GM21526 (cell line): Measurements from ENCODE around the gene ZFAND3.

Experiments
- ATAC-seq: cut with Tn5 transposase; IDR thresholded peaks from one replicate; pipeline ENCODE4 v1.9.1; 2021; ENCODE audit warnings: moderate library complexity; ENCODE audit not compliant: unreplicated experiment, low FRiP score

Gene ZFAND3

GRCh38 chr6:38174315-38174714, 354.8 kb downstream of the ZFAND3 start:
- ATAC-seq = no peak

- no peak for ATAC-seq
Observed at GRCh38 chr6:38174806-38175495, 355.4 kb downstream of the ZFAND3 start.

GRCh38 chr6:38175786-38176185, 356.3 kb downstream of the ZFAND3 start:
- no peak for ATAC-seq

GRCh38 chr6:38176797-38177751, 357.5 kb downstream of the ZFAND3 start:
- no peak for ATAC-seq

GRCh38 chr6:38177882-38178583, 358.5 kb downstream of the ZFAND3 start:
- ATAC-seq = no peak

DNA sequence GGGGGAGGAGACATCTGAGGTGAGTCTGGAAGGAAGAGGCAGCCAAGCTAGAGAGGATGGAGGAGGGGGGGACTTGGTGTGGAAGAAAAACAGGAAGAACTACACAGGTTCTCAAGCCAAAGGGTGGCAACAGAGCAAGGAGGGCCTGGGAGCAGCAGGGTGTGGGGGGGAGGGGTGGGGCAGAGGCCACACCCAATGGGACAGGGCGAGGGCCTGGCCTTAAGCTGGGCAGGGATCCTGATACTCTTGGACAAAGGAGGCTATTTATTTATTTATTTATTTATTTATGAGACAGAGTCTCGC, 359.0 kb downstream of the ZFAND3 start:
- ATAC-seq = no peak

GRCh38 chr6:38179300-38179699, 359.8 kb downstream of the ZFAND3 start:
- no peak for ATAC-seq

DNA sequence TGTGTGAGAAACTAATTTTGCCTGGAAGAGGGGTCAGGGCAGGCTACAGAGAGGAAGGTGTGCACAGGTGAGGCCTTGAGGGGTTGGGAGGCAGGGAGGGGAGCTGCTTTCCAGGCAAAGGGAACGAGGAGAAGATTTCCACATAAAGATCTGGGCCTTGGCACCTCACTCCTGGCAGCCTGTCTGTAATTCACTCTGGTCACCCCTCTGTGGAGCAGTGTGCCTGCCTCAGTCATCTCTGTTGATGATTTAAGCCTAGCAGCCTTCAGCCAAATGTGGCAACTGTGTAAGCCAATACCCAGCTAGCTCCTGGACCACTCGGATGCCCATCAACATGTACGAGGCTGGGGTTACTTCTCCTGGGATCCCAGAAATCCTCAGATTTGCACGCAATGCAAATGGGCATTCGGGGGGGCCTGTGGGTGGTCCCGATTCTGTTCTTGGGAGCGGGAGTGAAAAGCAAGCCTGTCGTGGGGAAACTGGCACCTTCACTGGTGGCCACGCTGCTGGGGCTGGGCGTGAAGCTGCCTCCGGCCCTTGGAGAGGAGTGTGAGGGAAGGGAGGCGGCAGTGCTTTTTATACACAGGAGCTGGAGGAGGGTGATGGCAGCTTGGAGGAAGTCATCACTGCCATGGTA, 360.4 kb downstream of the ZFAND3 start:
- ATAC-seq = no peak

GRCh38 chr6:38180586-38180985, 361.1 kb downstream of the ZFAND3 start:
- ATAC-seq = no peak

DNA sequence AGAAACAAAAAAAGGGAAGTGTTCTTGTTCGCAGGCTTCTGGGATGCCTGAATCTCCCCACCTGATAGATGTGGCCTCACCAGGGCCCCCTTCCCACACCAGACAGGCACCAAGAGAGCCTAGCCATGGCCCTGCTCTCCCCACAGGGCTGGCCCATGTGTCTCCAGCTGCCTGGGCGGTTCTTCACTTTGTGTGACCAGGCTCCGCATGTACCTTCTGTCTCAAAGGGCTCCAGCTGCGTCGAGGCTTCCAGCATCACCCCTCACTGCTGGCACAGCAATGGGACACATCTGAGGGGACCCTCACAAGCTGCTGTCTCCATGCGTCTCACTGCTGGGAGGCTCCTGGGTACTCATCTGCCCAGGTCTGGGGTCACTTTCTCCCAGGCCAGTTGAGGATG, 362.9 kb downstream of the ZFAND3 start:
- no peak for ATAC-seq

DNA sequence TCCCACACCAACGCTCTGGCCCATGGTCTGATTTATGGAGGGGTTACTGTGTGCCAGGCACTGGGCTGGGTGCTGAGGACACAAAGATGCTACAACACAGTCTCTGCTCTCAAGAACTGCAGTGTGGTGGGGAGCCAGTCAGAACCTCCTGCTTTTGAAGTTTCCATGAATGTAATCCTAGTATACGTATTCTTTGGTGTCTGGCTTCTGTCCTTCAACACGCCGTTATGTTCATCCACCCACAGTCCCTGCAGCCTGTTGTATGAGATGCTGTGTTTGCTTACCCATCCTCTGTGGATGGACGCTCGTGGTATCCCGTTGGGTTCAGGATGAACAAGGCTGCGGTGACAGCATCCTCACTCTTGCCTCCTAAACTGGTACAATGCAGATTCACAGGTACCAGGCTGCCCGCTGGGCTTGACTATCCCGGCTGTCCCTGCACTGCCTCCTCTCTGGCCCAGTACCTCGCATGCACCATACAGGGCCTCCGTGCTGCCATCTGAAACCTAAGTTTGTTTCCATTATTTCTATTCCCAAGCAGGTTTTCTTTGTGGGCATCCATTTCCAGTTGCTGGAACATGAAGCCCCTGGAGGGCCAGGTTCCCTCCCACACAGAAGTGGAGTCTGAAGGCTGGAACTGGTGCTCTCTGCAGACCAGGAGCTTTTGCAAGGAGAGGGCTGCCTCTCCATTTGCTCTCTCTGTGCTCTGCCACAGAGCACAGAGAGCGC, 364.5 kb downstream of the ZFAND3 start:
- ATAC-seq = no peak

DNA sequence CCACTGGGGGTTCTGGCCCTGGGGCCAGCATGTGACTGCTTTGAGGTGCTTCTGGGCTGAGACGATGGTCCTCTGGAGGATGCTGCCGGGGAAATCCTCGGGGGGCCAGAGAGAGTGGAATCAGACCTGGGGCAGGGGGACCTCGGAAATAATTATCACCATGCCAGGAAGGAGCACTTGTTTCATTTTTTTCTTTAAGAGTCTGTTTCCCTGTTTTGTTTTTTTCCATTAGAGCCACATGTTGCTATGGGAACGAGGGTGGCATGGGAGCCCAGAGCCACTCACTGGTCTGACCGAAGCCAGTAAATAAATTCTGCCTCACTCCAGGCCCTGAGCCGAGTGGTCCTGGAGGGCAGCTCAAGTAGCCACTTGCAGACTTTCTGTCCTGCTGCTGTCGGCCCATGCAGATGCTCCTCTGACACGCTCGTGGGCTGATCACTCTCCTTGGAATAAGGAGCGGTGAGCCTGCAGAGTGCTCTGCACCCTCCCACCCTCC, 365.1 kb downstream of the ZFAND3 start:
- ATAC-seq = no peak

DNA sequence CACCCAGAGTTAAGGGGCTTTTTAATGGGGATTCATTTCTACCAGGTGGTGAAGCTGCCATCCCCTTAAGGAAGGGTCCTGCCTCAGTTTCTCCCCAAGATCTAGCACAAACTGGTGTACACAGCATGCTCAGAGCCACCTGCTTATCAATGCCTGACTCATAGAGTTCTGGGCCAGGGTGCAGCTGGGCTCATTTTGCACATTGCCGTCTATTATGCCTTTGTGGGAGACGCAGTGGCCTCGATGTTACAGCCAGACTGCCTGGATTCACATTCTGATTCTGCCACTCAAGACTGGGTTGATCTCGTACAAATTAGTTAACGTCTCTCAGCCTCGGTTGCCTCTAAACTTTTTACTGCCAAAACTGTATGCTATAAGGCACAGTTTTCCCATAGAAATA, 365.7 kb downstream of the ZFAND3 start:
- ATAC-seq = no peak

DNA sequence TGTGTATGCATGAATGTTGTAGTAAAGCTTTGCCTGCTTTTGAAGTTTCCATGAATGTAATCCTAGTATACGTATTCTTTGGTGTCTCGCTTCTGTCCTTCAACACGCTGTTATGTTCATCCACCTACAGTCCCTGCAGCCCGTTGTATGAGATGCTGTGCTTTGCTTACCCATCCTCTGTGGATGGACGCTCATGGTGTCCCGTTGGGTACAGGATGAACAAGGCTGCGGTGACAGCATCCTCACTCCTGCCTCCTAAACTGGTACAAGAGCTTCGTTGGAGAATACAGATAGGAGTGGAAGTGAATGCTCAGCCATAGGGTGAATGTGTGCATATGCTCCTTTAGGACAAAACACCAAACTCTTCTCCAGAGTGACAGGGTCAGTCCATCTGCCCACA, 366.2 kb downstream of the ZFAND3 start:
- ATAC-seq = no peak

GRCh38 chr6:38187325-38187724, 367.8 kb downstream of the ZFAND3 start:
- ATAC-seq = no peak

- no peak for ATAC-seq
Observed at GRCh38 chr6:38187811-38188590, 368.5 kb downstream of the ZFAND3 start.

GRCh38 chr6:38188677-38189335, 369.3 kb downstream of the ZFAND3 start:
- ATAC-seq = no peak

- ATAC-seq = no peak
Observed at GRCh38 chr6:38191418-38191817, 371.9 kb downstream of the ZFAND3 start.

GRCh38 chr6:38192011-38192410, 372.5 kb downstream of the ZFAND3 start:
- no peak for ATAC-seq
